Upper lobe of left lung (tissue), 4 donors: Measurements from ENCODE around the gene PTPRZ1.

Source experiments
- CTCF ChIP-seq, 6 experiments: fragments of 450-650 bp in 4 of 6; fragments of 200-600 bp in 2 of 6; sonication (generic) in 2 of 6; IDR thresholded peaks; one replicate each; pipeline ENCODE4 v1.5.1; 2016 to 2019; ENCODE audit warnings: antibody characterized with exemption in 6 of 6
- POLR2AphosphoS5 ChIP-seq, 2 donors: sonication (generic); formaldehyde crosslinking; IDR thresholded peaks; one replicate each; pipeline ENCODE4 v1.5.1; 2017; ENCODE audit warnings: antibody characterized with exemption in 2 of 2

GRCh38 chr7:121908042-121908441 lies 35.1 kb downstream of the PTPRZ1 start:
- TF ChIP-seq CTCF (IDR thresholded peaks at IDR 0.05) (no peak), POLR2AphosphoS5 (IDR thresholded peaks at IDR 0.05) (no peak)
